SK-N-SH (cell line): ENCODE measurements around the gene KY. TPM values are rescaled to one million over a fixed set of nuclear protein-coding genes. Genes with fewer than 3 reads are reported as not detected.

Source experiments
- CTCF ChIA-PET: fragments of 300-600, 350-600 bp; formaldehyde crosslinking; extraction: SDS; loops from one replicate; lab custom pipeline; 2021; lab: Yijun Ruan, JAX
- POLR2A ChIA-PET: fragments of 350-600 bp; sonication (Branson Sonifier 250); formaldehyde crosslinking; extraction: SDS; loops from one replicate; lab custom pipeline; 2020; ENCODE audit warnings: antibody characterized with exemption, inconsistent platforms; lab: Yijun Ruan, JAX
- DNase-seq: peaks from one replicate; pipeline ENCODE4 v3.0.0; 2012
- H2AFZ ChIP-seq: fragments of 200-600 bp; sonication (generic); 2 replicates; pipeline ENCODE4 v1.8.1; 2016; ENCODE audit warnings: antibody characterized with exemption, mild to moderate bottlenecking, low read depth
- H3F3A ChIP-seq: fragments of 200-600 bp; sonication (generic); replicated peaks from 2 replicates; pipeline ENCODE3; 2016; ENCODE audit warnings: antibody characterized with exemption, mild to moderate bottlenecking; ENCODE audit not compliant: insufficient read depth
- H3K27ac ChIP-seq, 2 experiments: fragments of 200-500 bp in 1 of 2; fragments of 200-600 bp in 1 of 2; sonication (Bioruptor generic) in 1 of 2; sonication (generic), shearing (Covaris generic) in 1 of 2; 2 replicates each; pipeline versions ENCODE4 v1.5.1 to v1.6.1; 2014 to 2016; ENCODE audit warnings: low read depth in 2 of 2, inconsistent platforms in 1 of 2, low read length in 1 of 2, mild to moderate bottlenecking in 1 of 2, mixed read lengths in 1 of 2
- H3K27me3 ChIP-seq: fragments of 200-600 bp; sonication (generic), shearing (Covaris generic); 2 replicates; pipeline ENCODE4 v1.6.1; 2016; ENCODE audit warnings: mixed run types; ENCODE audit not compliant: insufficient read depth
- H3K36me3 ChIP-seq, 2 experiments: fragments of 200-500 bp in 1 of 2; fragments of 200-600 bp in 1 of 2; sonication (Bioruptor generic) in 1 of 2; sonication (generic) in 1 of 2; replicated peaks in 1 of 2; 2 replicates each; pipeline versions ENCODE3 to v1.5.1; 2014 to 2016; ENCODE audit warnings: low read length in 1 of 2, mild to moderate bottlenecking in 1 of 2; ENCODE audit not compliant: insufficient read depth in 2 of 2, control insufficient read depth in 1 of 2
- H3K4me1 ChIP-seq, 2 experiments: fragments of 200-500 bp in 1 of 2; fragments of 200-600 bp in 1 of 2; sonication (Bioruptor generic) in 1 of 2; sonication (generic), shearing (Covaris generic) in 1 of 2; 2 replicates each; pipeline versions ENCODE4 v1.5.1 to v1.6.1; 2014 to 2016; ENCODE audit warnings: low read depth in 1 of 2, low read length in 1 of 2, mixed run types in 1 of 2; ENCODE audit not compliant: insufficient read depth in 2 of 2, control insufficient read depth in 1 of 2
- H3K4me2 ChIP-seq: fragments of 200-600 bp; sonication (generic), shearing (Covaris generic); 2 replicates; pipeline ENCODE4 v1.6.1; 2017; ENCODE audit warnings: mixed run types
- H3K4me3 ChIP-seq, 2 experiments: fragments of 200-500 bp in 1 of 2; fragments of 200-600 bp in 1 of 2; sonication (Bioruptor generic) in 1 of 2; sonication (generic), shearing (Covaris generic) in 1 of 2; 2 replicates each; pipeline versions ENCODE4 v1.5.1 to v1.8.1; 2014 to 2016; ENCODE audit warnings: low read depth in 2 of 2, inconsistent platforms in 1 of 2, low read length in 1 of 2, mild to moderate bottlenecking in 1 of 2, mixed read lengths in 1 of 2, moderate library complexity in 1 of 2
- H3K79me2 ChIP-seq: fragments of 200-600 bp; sonication (generic); 2 replicates; pipeline ENCODE4 v1.8.1; 2017; ENCODE audit warnings: mild to moderate bottlenecking; ENCODE audit not compliant: insufficient read depth
- H3K9ac ChIP-seq: fragments of 200-600 bp; sonication (generic); 2 replicates; pipeline ENCODE4 v1.6.1; 2017; ENCODE audit warnings: mixed run types
- H3K9me2 ChIP-seq: fragments of 200-600 bp; sonication (generic); 2 replicates; pipeline ENCODE4 v1.6.1; 2017; ENCODE audit warnings: mixed run types
- H3K9me3 ChIP-seq: fragments of 200-600 bp; sonication (generic); 2 replicates; pipeline ENCODE4 v1.6.1; 2017; ENCODE audit warnings: mixed run types, mild to moderate bottlenecking, moderate library complexity
- H4K20me1 ChIP-seq: fragments of 200-600 bp; sonication (generic); 2 replicates; pipeline ENCODE4 v1.6.1; 2017; ENCODE audit warnings: mild to moderate bottlenecking, mixed run types; ENCODE audit not compliant: insufficient read depth
- CHD2 ChIP-seq: fragments of 150-350 bp; IDR thresholded peaks from 2 replicates; pipeline ENCODE4 v1.6.1; 2018; ENCODE audit warnings: low read length; ENCODE audit not compliant: partially characterized antibody
- ELF1 ChIP-seq: IDR thresholded peaks from 2 replicates; pipeline ENCODE4 v1.4.0; 2012
- EZH2phosphoT487 ChIP-seq: fragments of 200-600 bp; sonication (generic); IDR thresholded peaks from 2 replicates; pipeline ENCODE4 v1.6.1; 2017; ENCODE audit warnings: low read depth, mixed run types, mild to moderate bottlenecking, antibody characterized with exemption, moderate library complexity, borderline replicate concordance
- GATA2 ChIP-seq: sonication (generic); formaldehyde crosslinking; IDR thresholded peaks from 2 replicates; pipeline ENCODE4 v1.5.0; 2020; ENCODE audit warnings: mild to moderate bottlenecking, missing genetic modification reagents
- IRF3 ChIP-seq: fragments of 150-350 bp; IDR thresholded peaks from 2 replicates; pipeline ENCODE4 v1.6.1; 2016; ENCODE audit warnings: mild to moderate bottlenecking, low read depth, low read length
- JUND ChIP-seq: IDR thresholded peaks from 2 replicates; pipeline ENCODE4 v1.4.0; 2012
- MAX ChIP-seq: IDR thresholded peaks from 2 replicates; pipeline ENCODE4 v1.4.0; 2012; ENCODE audit warnings: low read depth
- MXI1 ChIP-seq: IDR thresholded peaks from 2 replicates; pipeline ENCODE4 v1.6.1; 2012; ENCODE audit warnings: mild to moderate bottlenecking, low read depth, low read length, improper control_type of control experiment
- NFIC ChIP-seq: IDR thresholded peaks from 2 replicates; pipeline ENCODE4 v1.4.0; 2012; ENCODE audit warnings: borderline replicate concordance
- NRF1 ChIP-seq: IDR thresholded peaks from 2 replicates; pipeline ENCODE4 v1.6.1; 2012; ENCODE audit warnings: low read depth, mild to moderate bottlenecking, low read length
- RAD21 ChIP-seq: IDR thresholded peaks from 2 replicates; pipeline ENCODE4 v1.6.1; 2012; ENCODE audit warnings: mild to moderate bottlenecking, low read length
- RXRA ChIP-seq: IDR thresholded peaks from 2 replicates; pipeline ENCODE4 v1.4.0; 2012; ENCODE audit warnings: low read depth, mild to moderate bottlenecking, borderline replicate concordance
- SMC3 ChIP-seq: IDR thresholded peaks from 2 replicates; pipeline ENCODE4 v1.6.1; 2012; ENCODE audit warnings: low read depth, low read length, improper control_type of control experiment
- TCF12 ChIP-seq: IDR thresholded peaks from 2 replicates; pipeline ENCODE4 v1.4.0; 2012
- USF1 ChIP-seq: IDR thresholded peaks from 2 replicates; pipeline ENCODE4 v1.4.0; 2012; ENCODE audit warnings: low read depth, borderline replicate concordance
- ZBTB33 ChIP-seq: IDR thresholded peaks from 2 replicates; pipeline ENCODE4 v1.4.0; 2012; ENCODE audit warnings: low read depth, borderline replicate concordance
- WGBS: methylation state at CpG from one replicate; pipeline ENCODE4 v1.1.6; 2017; ENCODE audit warnings: low lambda C conversion rate; 5-methylcytosine and 5-hydroxymethylcytosine counted together
- polyA plus RNA-seq, 3 experiments: library from polyadenylated mRNA; depleted of rRNA; stranded (reverse); fragments of >200 nt; gene quantifications; 2 replicates each; pipeline ENCODE4 v1.2.3, GENCODE V29; 2012
- TF ChIP-seq, protein P1 (sequence below): fragments of 150-350 bp; IDR thresholded peaks from 2 replicates; pipeline ENCODE4 v1.6.1; 2017; ENCODE audit warnings: antibody characterized with exemption, low read length, low read depth, borderline replicate concordance

KY gene
- polyA plus RNA-seq, 1 of the 3 experiments (the other 2 are of a cell fraction): 2.4 TPM

- Histone ChIP-seq H3K27ac (no peak overlapping the region), H3F3A (no peaks in the 10 kb centered on the region), H3K9me3 (no peaks in the 10 kb centered on the region), H3K79me2 (no peaks in the 10 kb centered on the region), H3K27me3 (no peaks in the 10 kb centered on the region), H2AFZ (no peak overlapping the region), H3K36me3 (no peaks in the 10 kb centered on the region), H3K4me3 (no peak overlapping the region), H3K4me1 (peaks cover 0 to 22% of the 10 kb centered on the region in 2 experiments; a peak in 1 of 4 replicates), H4K20me1 (no peaks in the 10 kb centered on the region), H3K9ac (no peak overlapping the region), H3K9me2 (no peaks in the 10 kb centered on the region), H3K4me2 (no peak overlapping the region)
- ChIA-PET POLR2A (no interaction called here), CTCF (interaction anchor here (8.0 kb wide), 1 partner anchor 19 kb away, joined by 55 read pairs; no protein-coding TSS in a partner anchor)
- WGBS: 75% methylated on average over 2 of the region's 5 CpGs
- TF ChIP-seq NRF1 (no peak), ELF1 (no peak), USF1 (no peak), JUND (no peak), SMC3 (no peak), EZH2phosphoT487 (no peak), CHD2 (no peak), MAX (no peak), MXI1 (no peak), RXRA (no peak), GATA2 (CRISPR knock-in tag) (no peak), TCF12 (no peak), NFIC (no peak), RAD21 (no peak), ZBTB33 (no peak), IRF3 (no peak)
- TF ChIP-seq, protein P1, sequence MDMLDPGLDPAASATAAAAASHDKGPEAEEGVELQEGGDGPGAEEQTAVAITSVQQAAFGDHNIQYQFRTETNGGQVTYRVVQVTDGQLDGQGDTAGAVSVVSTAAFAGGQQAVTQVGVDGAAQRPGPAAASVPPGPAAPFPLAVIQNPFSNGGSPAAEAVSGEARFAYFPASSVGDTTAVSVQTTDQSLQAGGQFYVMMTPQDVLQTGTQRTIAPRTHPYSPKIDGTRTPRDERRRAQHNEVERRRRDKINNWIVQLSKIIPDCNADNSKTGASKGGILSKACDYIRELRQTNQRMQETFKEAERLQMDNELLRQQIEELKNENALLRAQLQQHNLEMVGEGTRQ: no peak
- no peak for DNase-seq
Observed at GRCh38 chr3:134620476-134621115, 30.2 kb downstream of the KY start.
